C4-2B (cell line): Measurements from ENCODE around the gene PRIM2.
"Not testable (repeated sequence)": the region's sequence is repeated elsewhere in the genome, so short reads cannot be mapped to it uniquely, and the experiment has no call there.

Experiments used
- H3K27ac ChIP-seq: fragments of 450-650 bp; 2 replicates; pipeline ENCODE4 v1.5.1; 2017
- CTCF ChIP-seq: fragments of 450-650 bp; conservative IDR thresholded peaks from 2 replicates; pipeline ENCODE4 v1.5.1; 2017; ENCODE audit warnings: mild to moderate bottlenecking
- ZFX ChIP-seq: fragments of 450-650 bp; IDR thresholded peaks from 2 replicates; pipeline ENCODE4 v1.6.1; 2017

Gene PRIM2

GRCh38 chr6:57371779-57372178 is 54.3 kb downstream of the PRIM2 start:
- not testable (repeated sequence) for H3K27ac ChIP-seq

GRCh38 chr6:57374764-57375163 is 57.3 kb downstream of the PRIM2 start:
- H3K27ac ChIP-seq: peak overlapping the region; percentile 7; the same call in 1 of the 2 replicates

GRCh38 chr6:57376083-57376482 is 58.7 kb downstream of the PRIM2 start:
- not testable (repeated sequence) for H3K27ac ChIP-seq

GRCh38 chr6:57389038-57389592 is 71.7 kb downstream of the PRIM2 start:
- H3K27ac ChIP-seq: not testable (repeated sequence)

GRCh38 chr6:57390818-57391217 is 73.4 kb downstream of the PRIM2 start:
- H3K27ac ChIP-seq: not testable (repeated sequence)

GRCh38 chr6:57392047-57392446 is 74.6 kb downstream of the PRIM2 start:
- H3K27ac ChIP-seq: not testable (repeated sequence)

- H3K27ac ChIP-seq: not testable (repeated sequence)
Observed at GRCh38 chr6:57419341-57419740, 101.9 kb downstream of the PRIM2 start.

- no peak overlapping the region for H3K27ac ChIP-seq
- no peak for TF ChIP-seq ZFX
- TF ChIP-seq CTCF: no peak
Observed at GRCh38 chr6:57421503-57421902, 104.1 kb downstream of the PRIM2 start.

- no peak overlapping the region for H3K27ac ChIP-seq
- no peak for TF ChIP-seq ZFX
Observed at GRCh38 chr6:57423468-57423867, 106.0 kb downstream of the PRIM2 start.

GRCh38 chr6:57431742-57432141 is 114.3 kb downstream of the PRIM2 start:
- H3K27ac ChIP-seq: not testable (repeated sequence)

GRCh38 chr6:57432157-57432556 is 114.7 kb downstream of the PRIM2 start:
- TF ChIP-seq CTCF (no peak), ZFX (no peak)
- no peak overlapping the region for H3K27ac ChIP-seq

- H3K27ac ChIP-seq: no peak overlapping the region
- TF ChIP-seq CTCF (no peak), ZFX (no peak)
Observed at GRCh38 chr6:57432919-57433684, 115.7 kb downstream of the PRIM2 start.

- H3K27ac ChIP-seq: not testable (repeated sequence)
Observed at GRCh38 chr6:57433790-57434189, 116.4 kb downstream of the PRIM2 start.
